HCT116 (cell line): ENCODE measurements around the gene MYBPC1. TPM values are rescaled to one million over a fixed set of nuclear protein-coding genes. Genes with fewer than 3 reads are reported as not detected.

Experiments
- ATAC-seq: fragments of 200-7000 bp; cut with Tn5 transposase; 2 replicates; pipeline ENCODE4 v1.9.1; 2020; ENCODE audit warnings: mild to moderate bottlenecking, moderate library complexity
- BruUV-seq: library from RNA; stranded (reverse); fragments of 400-500 nt; replicated peaks from 2 replicates; lab custom pipeline; 2021; lab: Mats Ljungman, UMichigan
- CTCF ChIA-PET: fragments of 300-600 bp; sonication (Branson Sonifier 250); formaldehyde crosslinking; loops from one replicate; lab custom pipeline; 2021; ENCODE audit warnings: antibody characterized with exemption; lab: Charles Lee
- POLR2A ChIA-PET: fragments of 300-600, 350-600 bp; sonication (Branson Sonifier 250); formaldehyde crosslinking; loops from one replicate; lab custom pipeline; 2021; ENCODE audit warnings: antibody characterized with exemption; lab: Charles Lee
- RAD21 ChIA-PET, 2 experiments: fragments of 300-600 bp; sonication (Branson Sonifier 250); formaldehyde crosslinking; loops; one replicate each; lab custom pipeline; 2023; ENCODE audit warnings: low total read pairs in 2 of 2; ENCODE audit not compliant: uncharacterized antibody in 2 of 2, unreplicated experiment in 2 of 2, low non-redundant PET in 1 of 2; lab: Charles Lee
- DNase-seq: peaks from one replicate; pipeline ENCODE4 v3.0.0-alpha.2; 2010; ENCODE audit warnings: low read depth, low spot score
- H2AFZ ChIP-seq: fragments of 200-600 bp; shearing (Covaris generic), sonication (generic); 2 replicates; pipeline ENCODE4 v1.6.1; 2017; ENCODE audit warnings: low read depth, mixed run types, mixed read lengths, antibody characterized with exemption, low read length; ENCODE audit not compliant: poor library complexity, severe bottlenecking
- H3K27ac ChIP-seq: 2 replicates; pipeline ENCODE4 v1.5.1; 2012; ENCODE audit warnings: low read depth, low read length
- H3K27me3 ChIP-seq: fragments of 200-600 bp; sonication (generic); 2 replicates; pipeline ENCODE4 v1.6.1; 2016; ENCODE audit warnings: mixed run types, low read length, mixed read lengths; ENCODE audit not compliant: insufficient read depth
- H3K36me3 ChIP-seq, 2 experiments: fragments of 200-500 bp in 1 of 2; fragments of 200-600 bp in 1 of 2; sonication (Bioruptor generic) in 1 of 2; sonication (generic) in 1 of 2; 2 replicates each; pipeline versions ENCODE4 v1.5.1 to v1.6.1; 2014 to 2016; ENCODE audit warnings: low read length in 2 of 2, inconsistent platforms in 1 of 2, mixed read lengths in 1 of 2, mixed run types in 1 of 2; ENCODE audit not compliant: insufficient read depth in 2 of 2, control insufficient read depth in 1 of 2
- H3K4me1 ChIP-seq, 2 experiments: fragments of 200-600 bp in 1 of 2; sonication (generic) in 1 of 2; 2 replicates each; pipeline versions ENCODE4 v1.5.1 to v1.6.1; 2012 to 2017; ENCODE audit warnings: low read length in 2 of 2, inconsistent platforms in 1 of 2, mild to moderate bottlenecking in 1 of 2, mixed read lengths in 1 of 2, mixed run types in 1 of 2, moderate library complexity in 1 of 2; ENCODE audit not compliant: insufficient read depth in 2 of 2, control insufficient read depth in 1 of 2
- H3K4me2 ChIP-seq: fragments of 200-600 bp; sonication (generic); 2 replicates; pipeline ENCODE4 v1.6.1; 2017; ENCODE audit warnings: mixed run types, low read length, mixed read lengths
- H3K4me3 ChIP-seq, 2 experiments: fragments of 200-600 bp in 1 of 2; sonication (generic) in 1 of 2; replicated peaks in 1 of 2; 2 replicates each; pipeline ENCODE4 v1.5.1; 2011 to 2016; ENCODE audit warnings: low read length in 2 of 2, control low read depth in 1 of 2, low read depth in 1 of 2, mild to moderate bottlenecking in 1 of 2, mixed read lengths in 1 of 2, mixed run types in 1 of 2
- H3K79me2 ChIP-seq: fragments of 200-600 bp; sonication (generic); 2 replicates; pipeline ENCODE4 v1.6.1; 2017; ENCODE audit warnings: mild to moderate bottlenecking, mixed run types, low read length, moderate library complexity, mixed read lengths; ENCODE audit not compliant: insufficient read depth
- H3K9ac ChIP-seq: fragments of 200-600 bp; sonication (generic); 2 replicates; pipeline ENCODE4 v1.6.1; 2016; ENCODE audit warnings: low read length, mixed read lengths
- H3K9me2 ChIP-seq: fragments of 200-600 bp; sonication (generic), shearing (Covaris generic); 2 replicates; pipeline ENCODE4 v1.6.1; 2017; ENCODE audit warnings: mixed run types, mild to moderate bottlenecking, moderate library complexity; ENCODE audit not compliant: insufficient read depth
- H3K9me3 ChIP-seq, 2 experiments: fragments of 200-500 bp in 1 of 2; fragments of 200-600 bp in 1 of 2; sonication (Bioruptor generic) in 1 of 2; sonication (generic) in 1 of 2; 2 replicates each; pipeline ENCODE4 v1.6.1; 2014 to 2017; ENCODE audit warnings: low read length in 2 of 2, mixed read lengths in 2 of 2, inconsistent platforms in 1 of 2, low read depth in 1 of 2, mild to moderate bottlenecking in 1 of 2, mixed run types in 1 of 2, moderate library complexity in 1 of 2; ENCODE audit not compliant: control insufficient read depth in 1 of 2, insufficient read depth in 1 of 2
- H4K20me1 ChIP-seq: fragments of 200-600 bp; sonication (generic), shearing (Covaris generic); 2 replicates; pipeline ENCODE4 v1.6.1; 2017; ENCODE audit warnings: mixed run types, mild to moderate bottlenecking, moderate library complexity; ENCODE audit not compliant: insufficient read depth
- EGR1 ChIP-seq: IDR thresholded peaks from 2 replicates; pipeline ENCODE4 v1.6.1; 2012; ENCODE audit warnings: low read depth
- EZH2phosphoT487 ChIP-seq: fragments of 200-600 bp; IDR thresholded peaks from 2 replicates; pipeline ENCODE4 v1.6.1; 2018; ENCODE audit warnings: antibody characterized with exemption, borderline replicate concordance
- FOSL1 ChIP-seq: IDR thresholded peaks from 2 replicates; pipeline ENCODE4 v1.6.1; 2012; ENCODE audit warnings: low read depth
- POLR2A ChIP-seq: IDR thresholded peaks from 2 replicates; pipeline ENCODE4 v1.7.0; 2011; ENCODE audit warnings: borderline replicate concordance; ENCODE audit not compliant: insufficient read depth, insufficient read length; ENCODE audit errors: extremely low read depth
- RAD21 ChIP-seq: IDR thresholded peaks from 2 replicates; pipeline ENCODE4 v1.6.1; 2012; ENCODE audit warnings: low read depth, mild to moderate bottlenecking
- SP1 ChIP-seq: IDR thresholded peaks from 2 replicates; pipeline ENCODE4 v1.6.1; 2012; ENCODE audit warnings: low read depth
- SRF ChIP-seq: IDR thresholded peaks from 2 replicates; pipeline ENCODE4 v1.6.1; 2012; ENCODE audit warnings: low read depth
- TCF7L2 ChIP-seq: IDR thresholded peaks from 2 replicates; pipeline ENCODE4 v1.7.0; 2011; ENCODE audit warnings: borderline replicate concordance, inconsistent platforms; ENCODE audit not compliant: insufficient read depth, insufficient read length; ENCODE audit errors: extremely low read depth
- ZFX ChIP-seq: fragments of 450-650 bp; IDR thresholded peaks from 2 replicates; pipeline ENCODE4 v1.6.1; 2017
- ZNF274 ChIP-seq: fragments of 200-500 bp; sonication (Bioruptor generic); IDR thresholded peaks from 2 replicates; pipeline ENCODE4 v1.6.1; 2014; ENCODE audit warnings: mild to moderate bottlenecking, low read depth, low read length, inconsistent platforms
- intact Hi-C: fragments of 100-400 bp; cut with micrococcal nuclease; formaldehyde crosslinking; loops from 2 replicates; pipeline ENCODE4 v1.10.0; 2022
- total RNA-seq: library from RNA; stranded (reverse); gene quantifications from one replicate; pipeline ENCODE4 v1.2.1, GENCODE V29; 2021; ENCODE audit not compliant: unreplicated experiment
- TF ChIP-seq, protein P1 (sequence below): IDR thresholded peaks from 2 replicates; pipeline ENCODE4 v1.6.1; 2012
- TF ChIP-seq, protein P2 (sequence below): IDR thresholded peaks from 2 replicates; pipeline ENCODE4 v1.6.1; 2011; ENCODE audit warnings: mild to moderate bottlenecking, low read length, moderate library complexity; ENCODE audit not compliant: insufficient replicate concordance; ENCODE audit errors: extremely low read depth
- TF ChIP-seq, protein P3 (sequence below), 3 experiments: fragments of 200-600 bp in 1 of 3; sonication (generic) in 1 of 3; IDR thresholded peaks in 2 of 3; conservative IDR thresholded peaks in 1 of 3; 2 replicates each; pipeline ENCODE4 v1.5.1; 2012 to 2017; ENCODE audit warnings: low read depth in 2 of 3, low read length in 2 of 3, antibody characterized with exemption in 1 of 3, borderline replicate concordance in 1 of 3, control low read depth in 1 of 3, mild to moderate bottlenecking in 1 of 3, mixed read lengths in 1 of 3, mixed run types in 1 of 3, moderate library complexity in 1 of 3; ENCODE audit not compliant: insufficient read depth in 1 of 3
- TF ChIP-seq, protein P4 (sequence below): IDR thresholded peaks from 2 replicates; pipeline ENCODE4 v1.6.1; 2012; ENCODE audit warnings: low read depth
- TF ChIP-seq, protein P5 (sequence below): IDR thresholded peaks from 2 replicates; pipeline ENCODE4 v1.6.1; 2012

The MYBPC1 gene
- total RNA-seq, 1 experiment from 2014 or later, result not detected

DNA sequence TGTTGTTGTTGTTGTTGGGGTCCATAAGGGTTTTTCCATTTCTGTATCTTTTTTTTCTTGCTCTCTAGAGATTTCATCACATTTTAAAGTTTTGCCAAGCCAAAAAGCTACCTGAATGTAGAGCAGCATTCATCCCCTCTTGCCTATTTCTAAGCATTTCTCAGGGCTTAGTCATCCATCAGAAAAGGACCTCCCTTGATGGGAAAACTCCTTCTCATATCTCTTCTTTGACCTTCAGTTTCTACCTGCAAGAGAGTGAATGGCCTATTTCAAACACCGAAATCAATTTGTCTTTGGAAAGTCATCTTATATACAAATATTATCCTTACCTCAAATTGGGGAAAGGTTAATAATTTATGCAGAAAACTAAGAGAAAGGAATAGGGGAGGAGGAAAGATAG, 4.5 kb downstream of the MYBPC1 start:
- TF ChIP-seq, protein P1, sequence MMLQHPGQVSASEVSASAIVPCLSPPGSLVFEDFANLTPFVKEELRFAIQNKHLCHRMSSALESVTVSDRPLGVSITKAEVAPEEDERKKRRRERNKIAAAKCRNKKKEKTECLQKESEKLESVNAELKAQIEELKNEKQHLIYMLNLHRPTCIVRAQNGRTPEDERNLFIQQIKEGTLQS, result no peak
- TF ChIP-seq, protein P2, sequence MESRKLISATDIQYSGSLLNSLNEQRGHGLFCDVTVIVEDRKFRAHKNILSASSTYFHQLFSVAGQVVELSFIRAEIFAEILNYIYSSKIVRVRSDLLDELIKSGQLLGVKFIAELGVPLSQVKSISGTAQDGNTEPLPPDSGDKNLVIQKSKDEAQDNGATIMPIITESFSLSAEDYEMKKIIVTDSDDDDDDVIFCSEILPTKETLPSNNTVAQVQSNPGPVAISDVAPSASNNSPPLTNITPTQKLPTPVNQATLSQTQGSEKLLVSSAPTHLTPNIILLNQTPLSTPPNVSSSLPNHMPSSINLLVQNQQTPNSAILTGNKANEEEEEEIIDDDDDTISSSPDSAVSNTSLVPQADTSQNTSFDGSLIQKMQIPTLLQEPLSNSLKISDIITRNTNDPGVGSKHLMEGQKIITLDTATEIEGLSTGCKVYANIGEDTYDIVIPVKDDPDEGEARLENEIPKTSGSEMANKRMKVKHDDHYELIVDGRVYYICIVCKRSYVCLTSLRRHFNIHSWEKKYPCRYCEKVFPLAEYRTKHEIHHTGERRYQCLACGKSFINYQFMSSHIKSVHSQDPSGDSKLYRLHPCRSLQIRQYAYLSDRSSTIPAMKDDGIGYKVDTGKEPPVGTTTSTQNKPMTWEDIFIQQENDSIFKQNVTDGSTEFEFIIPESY, result no peak
- TF ChIP-seq TCF7L2 (no peak), SRF (no peak), POLR2A (no peak), FOSL1 (no peak), ZFX (no peak), ZNF274 (no peak), EGR1 (no peak), RAD21 (no peak), EZH2phosphoT487 (no peak), SP1 (no peak)
- TF ChIP-seq, protein P3, sequence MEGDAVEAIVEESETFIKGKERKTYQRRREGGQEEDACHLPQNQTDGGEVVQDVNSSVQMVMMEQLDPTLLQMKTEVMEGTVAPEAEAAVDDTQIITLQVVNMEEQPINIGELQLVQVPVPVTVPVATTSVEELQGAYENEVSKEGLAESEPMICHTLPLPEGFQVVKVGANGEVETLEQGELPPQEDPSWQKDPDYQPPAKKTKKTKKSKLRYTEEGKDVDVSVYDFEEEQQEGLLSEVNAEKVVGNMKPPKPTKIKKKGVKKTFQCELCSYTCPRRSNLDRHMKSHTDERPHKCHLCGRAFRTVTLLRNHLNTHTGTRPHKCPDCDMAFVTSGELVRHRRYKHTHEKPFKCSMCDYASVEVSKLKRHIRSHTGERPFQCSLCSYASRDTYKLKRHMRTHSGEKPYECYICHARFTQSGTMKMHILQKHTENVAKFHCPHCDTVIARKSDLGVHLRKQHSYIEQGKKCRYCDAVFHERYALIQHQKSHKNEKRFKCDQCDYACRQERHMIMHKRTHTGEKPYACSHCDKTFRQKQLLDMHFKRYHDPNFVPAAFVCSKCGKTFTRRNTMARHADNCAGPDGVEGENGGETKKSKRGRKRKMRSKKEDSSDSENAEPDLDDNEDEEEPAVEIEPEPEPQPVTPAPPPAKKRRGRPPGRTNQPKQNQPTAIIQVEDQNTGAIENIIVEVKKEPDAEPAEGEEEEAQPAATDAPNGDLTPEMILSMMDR (IDR thresholded peaks at IDR 0.05 in 2 of 3, conservative IDR thresholded peaks at IDR 0.05 in 1 of 3; ENCODE audit: borderline replicate concordance in 1 of 3, insufficient read depth in 1 of 3, low read depth in 2 of 3, low read length in 2 of 3), result no peak
- TF ChIP-seq, protein P4, sequence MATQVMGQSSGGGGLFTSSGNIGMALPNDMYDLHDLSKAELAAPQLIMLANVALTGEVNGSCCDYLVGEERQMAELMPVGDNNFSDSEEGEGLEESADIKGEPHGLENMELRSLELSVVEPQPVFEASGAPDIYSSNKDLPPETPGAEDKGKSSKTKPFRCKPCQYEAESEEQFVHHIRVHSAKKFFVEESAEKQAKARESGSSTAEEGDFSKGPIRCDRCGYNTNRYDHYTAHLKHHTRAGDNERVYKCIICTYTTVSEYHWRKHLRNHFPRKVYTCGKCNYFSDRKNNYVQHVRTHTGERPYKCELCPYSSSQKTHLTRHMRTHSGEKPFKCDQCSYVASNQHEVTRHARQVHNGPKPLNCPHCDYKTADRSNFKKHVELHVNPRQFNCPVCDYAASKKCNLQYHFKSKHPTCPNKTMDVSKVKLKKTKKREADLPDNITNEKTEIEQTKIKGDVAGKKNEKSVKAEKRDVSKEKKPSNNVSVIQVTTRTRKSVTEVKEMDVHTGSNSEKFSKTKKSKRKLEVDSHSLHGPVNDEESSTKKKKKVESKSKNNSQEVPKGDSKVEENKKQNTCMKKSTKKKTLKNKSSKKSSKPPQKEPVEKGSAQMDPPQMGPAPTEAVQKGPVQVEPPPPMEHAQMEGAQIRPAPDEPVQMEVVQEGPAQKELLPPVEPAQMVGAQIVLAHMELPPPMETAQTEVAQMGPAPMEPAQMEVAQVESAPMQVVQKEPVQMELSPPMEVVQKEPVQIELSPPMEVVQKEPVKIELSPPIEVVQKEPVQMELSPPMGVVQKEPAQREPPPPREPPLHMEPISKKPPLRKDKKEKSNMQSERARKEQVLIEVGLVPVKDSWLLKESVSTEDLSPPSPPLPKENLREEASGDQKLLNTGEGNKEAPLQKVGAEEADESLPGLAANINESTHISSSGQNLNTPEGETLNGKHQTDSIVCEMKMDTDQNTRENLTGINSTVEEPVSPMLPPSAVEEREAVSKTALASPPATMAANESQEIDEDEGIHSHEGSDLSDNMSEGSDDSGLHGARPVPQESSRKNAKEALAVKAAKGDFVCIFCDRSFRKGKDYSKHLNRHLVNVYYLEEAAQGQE, result no peak
- TF ChIP-seq, protein P5, sequence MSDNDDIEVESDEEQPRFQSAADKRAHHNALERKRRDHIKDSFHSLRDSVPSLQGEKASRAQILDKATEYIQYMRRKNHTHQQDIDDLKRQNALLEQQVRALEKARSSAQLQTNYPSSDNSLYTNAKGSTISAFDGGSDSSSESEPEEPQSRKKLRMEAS, result no peak
- no peaks in the 10 kb centered on the region for H3K36me3 ChIP-seq
- H4K20me1 ChIP-seq, result no peaks in the 10 kb centered on the region
- CTCF ChIA-PET, result no interaction called here
- ATAC-seq, result no peak
- H3K9me3 ChIP-seq, result no peaks in the 10 kb centered on the region
- no peak for DNase-seq
- intact Hi-C loops, result no loop called here
- BruUV-seq, result no TSS peak
- no peak overlapping the region for H3K4me2 ChIP-seq
- no peaks in the 10 kb centered on the region for H3K79me2 ChIP-seq
- POLR2A ChIA-PET, result no interaction called here
- H3K27ac ChIP-seq, result no peak overlapping the region
- H3K27me3 ChIP-seq, result no peaks in the 10 kb centered on the region
- H3K9ac ChIP-seq, result no peak overlapping the region
- RAD21 ChIA-PET, result no interaction called here
- no peak overlapping the region for H3K4me3 ChIP-seq
- peaks cover 0 to 3% of the 10 kb centered on the region in 2 experiments; a peak in 1 of 4 replicates for H3K4me1 ChIP-seq
- no peaks in the 10 kb centered on the region for H3K9me2 ChIP-seq
- no peak overlapping the region for H2AFZ ChIP-seq
